AG08395 (cell line): Measurements from ENCODE around the gene UBASH3A.

Source experiments
- DNase-seq: peaks from one replicate; pipeline ENCODE4 v3.0.0; 2012; ENCODE audit warnings: mixed read lengths, low spot score

The UBASH3A gene

DNA sequence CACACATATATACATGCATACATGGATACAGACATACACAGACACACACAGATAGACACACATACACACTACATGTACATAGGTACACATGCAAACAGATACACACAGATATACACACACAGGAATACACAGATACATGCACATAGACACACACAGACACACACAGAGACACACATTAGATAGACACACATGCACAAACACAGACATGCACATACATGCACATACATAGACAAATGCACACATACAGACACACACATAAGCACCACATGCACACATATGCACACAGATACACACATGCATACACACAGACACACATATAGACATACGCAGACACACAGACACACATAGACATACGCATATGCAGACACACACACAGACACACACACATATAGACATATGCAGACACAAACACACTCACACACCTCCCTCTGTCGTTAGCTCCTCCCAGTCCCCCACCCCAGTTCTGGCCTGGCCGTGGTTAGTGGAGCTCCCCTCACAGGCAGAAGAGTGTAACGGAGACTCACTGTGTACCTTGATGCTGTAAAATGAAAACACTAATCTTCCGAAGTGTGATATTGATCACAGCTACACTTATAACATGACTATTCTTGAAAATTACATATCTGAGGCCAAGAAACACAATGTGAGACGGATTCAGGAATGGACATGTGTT is 7.6 kb downstream of the UBASH3A start:
- no peak for DNase-seq

DNA sequence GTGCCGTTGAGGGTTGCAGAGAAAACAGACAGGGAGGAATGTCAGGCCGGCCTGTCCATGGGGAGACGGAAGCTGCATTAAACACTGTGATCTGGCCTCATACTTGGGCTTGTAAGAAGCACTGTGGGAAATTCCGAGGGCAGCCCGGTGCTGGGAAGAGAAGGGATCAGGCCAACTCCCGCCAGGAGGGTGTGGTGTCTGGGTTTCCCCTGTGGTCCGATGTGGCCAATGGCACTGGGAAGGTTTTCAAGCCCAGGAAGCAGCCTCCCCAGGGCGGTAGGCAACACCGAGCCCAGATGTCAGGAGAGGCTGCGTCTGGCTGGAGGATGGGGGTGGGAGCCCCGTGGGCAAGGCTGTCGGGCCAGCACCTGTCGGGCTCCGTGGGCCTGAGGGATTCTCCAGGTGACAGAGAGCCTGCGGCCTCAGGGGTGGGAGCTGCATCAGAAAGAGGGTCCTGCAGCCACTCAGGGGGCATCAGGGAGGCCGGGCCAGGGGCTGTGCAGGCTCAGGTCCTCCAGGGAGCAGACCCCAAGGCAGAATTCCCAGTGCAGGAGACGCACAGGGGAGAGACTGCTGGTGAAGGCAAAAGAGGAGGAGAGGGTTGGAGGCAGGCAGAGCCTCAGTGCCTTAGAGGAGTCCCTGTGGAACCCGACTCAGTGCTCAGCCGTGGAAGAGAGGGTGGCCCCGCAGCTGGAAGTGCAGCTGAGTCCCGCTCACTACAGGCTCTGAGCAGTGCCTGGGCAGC is 8.4 kb downstream of the UBASH3A start:
- DNase-seq = no peak

DNA sequence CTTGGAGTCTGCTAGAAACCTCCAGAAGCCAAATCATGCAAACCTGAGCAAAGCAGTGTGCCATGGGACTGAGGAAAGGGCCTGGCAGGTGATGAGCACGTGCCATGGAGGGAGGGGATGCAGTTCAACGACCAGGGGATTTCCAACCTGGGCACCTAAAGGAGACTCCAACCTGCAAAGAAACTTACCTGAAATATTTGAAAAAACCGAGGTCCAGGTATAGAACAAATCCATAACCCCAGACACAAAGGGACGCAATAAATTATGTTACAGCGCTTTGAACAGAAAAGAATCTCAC is 8.9 kb downstream of the UBASH3A start:
- no peak for DNase-seq

DNA sequence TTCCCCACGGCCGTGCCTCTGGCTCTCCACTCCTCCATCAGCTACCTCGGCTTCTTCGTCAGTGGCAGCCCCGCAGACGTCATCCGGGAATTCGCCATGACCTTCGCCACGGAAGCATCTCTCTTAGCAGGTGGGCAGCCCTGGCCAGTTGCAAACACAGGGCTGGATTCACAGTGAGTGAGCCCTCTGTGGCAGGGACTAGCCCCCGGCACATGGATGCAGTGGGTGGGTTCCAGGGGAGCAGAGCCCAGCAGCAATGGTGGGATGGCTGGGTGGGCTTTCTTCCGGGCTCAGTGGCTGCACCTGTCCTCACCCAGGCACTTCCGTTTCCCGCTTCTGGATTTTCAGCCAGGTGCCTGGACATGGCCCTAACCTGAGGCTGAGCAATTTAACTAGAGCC is 9.4 kb downstream of the UBASH3A start:
- no peak for DNase-seq

DNA sequence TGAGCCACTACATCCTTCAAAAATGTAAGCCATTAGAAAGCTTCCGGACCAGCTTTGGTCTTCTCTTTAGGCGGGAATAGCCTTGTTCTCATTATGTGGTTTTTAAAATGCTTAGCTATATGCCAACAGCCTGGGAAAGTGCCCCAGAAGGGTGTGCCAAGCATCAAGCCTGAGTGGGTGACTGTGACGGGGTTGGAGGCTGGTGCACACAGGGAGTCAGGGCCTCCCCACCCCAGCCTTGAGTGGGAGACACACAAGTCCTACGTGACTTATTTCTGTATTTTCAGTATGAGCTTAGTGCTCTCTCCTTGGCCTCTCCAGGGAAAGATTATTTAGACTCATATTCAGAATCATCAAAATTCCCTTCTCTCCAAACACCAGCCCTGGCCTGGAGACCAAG is 9.8 kb downstream of the UBASH3A start:
- no peak for DNase-seq

DNA sequence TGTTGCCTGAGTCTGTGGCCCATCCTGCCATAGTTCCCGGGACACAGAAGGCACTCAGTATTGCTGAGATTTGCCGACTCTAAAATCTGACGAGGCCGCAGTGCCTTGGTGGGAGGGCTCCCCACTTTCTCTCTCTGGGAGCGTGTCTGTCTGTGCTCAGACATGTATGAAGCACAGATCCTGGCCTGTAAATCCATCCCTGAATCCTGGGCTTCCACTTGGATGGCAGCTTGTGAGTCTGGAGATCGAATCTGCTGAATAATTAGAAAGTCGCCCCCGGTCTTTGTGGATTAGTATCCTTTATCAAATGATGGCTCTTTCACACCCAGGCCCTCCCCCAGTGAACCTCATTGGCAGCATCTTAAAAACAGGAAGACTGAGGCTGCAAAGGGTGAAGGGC is 10.4 kb downstream of the UBASH3A start:
- no peak for DNase-seq

DNA sequence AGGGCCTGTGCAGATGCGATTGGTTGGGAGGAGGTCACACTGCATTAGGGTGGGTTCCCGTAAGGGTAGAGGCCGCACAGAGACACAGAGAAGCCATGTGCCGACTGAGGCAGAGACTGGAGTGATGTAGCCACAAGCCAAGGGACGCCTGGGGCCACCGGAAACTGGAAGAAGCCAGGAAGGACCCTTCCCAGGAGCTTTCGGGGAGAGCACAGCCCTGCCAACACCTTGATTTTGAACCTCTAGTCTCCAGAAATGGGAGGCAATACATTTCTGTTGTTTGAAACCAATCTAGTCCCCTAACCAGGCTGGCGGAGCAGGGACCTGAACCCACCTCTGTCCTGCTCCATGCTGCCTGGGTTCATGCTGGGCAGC is 10.8 kb downstream of the UBASH3A start:
- DNase-seq = no peak

DNA sequence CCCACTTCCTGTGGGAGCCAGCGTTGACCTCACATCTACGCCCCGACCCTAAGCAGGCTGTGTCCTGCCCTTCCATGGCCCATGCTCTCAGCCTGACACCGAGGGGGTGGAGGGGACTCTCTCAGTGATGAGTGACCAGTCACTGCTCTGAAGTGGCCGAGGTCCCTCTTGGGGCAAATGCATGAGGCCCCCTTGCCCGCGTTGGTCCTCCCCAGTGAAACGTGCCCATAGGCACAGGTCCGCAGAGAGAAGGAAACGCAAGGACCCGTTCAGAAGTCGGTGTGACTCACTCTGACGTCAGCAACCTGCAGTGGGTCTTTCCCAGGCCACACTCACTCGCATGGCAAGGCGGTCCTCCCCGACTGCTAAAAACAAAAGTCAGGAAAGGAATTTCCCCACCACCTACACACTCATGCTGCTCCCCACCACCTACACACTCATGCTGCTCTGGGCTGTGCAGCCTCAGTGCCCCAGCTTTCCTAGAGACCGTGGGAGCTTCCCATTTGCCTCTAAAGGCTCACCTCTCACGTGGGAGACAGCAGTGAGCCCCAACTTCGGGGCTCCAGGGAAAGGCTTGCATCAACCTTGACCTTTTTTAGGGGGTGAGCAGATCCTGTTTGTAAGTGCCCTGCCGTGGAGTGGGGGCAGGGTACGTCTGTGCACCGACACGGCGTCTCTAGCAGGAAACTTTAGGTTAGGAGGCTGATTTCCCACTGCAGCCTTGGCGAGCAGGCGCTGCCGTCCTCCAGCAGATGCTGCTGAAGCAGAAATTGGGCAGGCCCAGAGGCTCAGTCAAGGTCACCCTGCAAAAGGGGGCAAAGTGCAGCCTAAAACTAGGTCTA is 11.4 kb downstream of the UBASH3A start:
- DNase-seq = no peak

DNA sequence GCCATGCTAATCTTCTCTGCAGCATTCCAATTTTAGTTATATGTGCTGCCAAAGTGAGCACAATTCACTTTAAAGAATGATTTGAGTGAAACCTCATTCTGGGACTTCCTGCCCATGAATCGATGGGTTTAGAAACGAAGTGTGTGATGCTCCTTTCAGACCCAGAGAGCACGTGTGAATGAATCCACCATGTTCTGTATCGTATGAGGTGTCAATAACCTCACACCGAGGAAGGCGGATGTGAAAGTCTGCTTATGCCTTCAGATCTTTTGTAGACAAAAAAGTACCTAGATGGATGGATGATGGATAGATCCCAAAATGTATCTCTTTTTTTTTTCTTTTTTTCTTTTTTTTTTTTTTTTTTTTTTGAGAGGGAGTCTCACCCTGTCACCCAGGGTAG is 13.8 kb downstream of the UBASH3A start:
- no peak for DNase-seq

DNA sequence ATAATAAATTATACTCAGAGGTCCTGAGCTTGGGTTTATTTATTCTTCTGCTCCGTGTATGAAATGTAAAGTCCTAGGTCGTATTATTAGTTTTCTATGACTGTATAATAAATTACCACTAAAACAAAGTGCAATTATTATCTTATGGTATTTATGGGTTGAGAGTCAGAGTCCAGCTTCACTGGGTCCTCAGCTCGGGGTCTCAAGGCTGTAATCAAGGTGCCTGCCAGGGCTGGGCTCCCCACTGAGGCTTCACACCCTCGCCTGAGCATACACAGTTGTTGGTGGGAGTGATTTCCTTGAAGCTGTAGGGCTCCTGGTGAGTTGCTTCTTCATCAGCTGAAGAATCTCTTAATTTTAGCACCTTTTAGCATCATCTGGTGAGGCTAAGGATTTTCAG is 15.2 kb downstream of the UBASH3A start:
- no peak for DNase-seq

DNA sequence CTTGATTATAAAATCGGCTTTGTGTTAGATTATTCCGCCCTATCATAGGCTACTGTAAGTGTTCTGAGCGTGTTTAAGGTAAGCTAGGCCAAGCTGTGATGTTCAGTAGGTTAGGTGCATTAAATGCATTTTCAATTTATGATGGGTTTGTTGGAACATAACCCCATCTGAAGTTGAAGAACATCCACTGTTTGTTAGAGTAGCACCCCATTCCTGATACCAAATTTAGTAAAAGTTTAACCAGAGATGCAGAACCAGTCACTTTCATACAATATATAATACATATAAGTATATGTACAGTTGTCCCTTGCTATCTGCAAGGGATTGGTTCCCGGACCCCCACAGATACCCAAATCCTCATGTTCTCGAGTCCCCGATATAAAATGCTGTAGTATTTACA is 16.1 kb downstream of the UBASH3A start:
- DNase-seq = no peak

DNA sequence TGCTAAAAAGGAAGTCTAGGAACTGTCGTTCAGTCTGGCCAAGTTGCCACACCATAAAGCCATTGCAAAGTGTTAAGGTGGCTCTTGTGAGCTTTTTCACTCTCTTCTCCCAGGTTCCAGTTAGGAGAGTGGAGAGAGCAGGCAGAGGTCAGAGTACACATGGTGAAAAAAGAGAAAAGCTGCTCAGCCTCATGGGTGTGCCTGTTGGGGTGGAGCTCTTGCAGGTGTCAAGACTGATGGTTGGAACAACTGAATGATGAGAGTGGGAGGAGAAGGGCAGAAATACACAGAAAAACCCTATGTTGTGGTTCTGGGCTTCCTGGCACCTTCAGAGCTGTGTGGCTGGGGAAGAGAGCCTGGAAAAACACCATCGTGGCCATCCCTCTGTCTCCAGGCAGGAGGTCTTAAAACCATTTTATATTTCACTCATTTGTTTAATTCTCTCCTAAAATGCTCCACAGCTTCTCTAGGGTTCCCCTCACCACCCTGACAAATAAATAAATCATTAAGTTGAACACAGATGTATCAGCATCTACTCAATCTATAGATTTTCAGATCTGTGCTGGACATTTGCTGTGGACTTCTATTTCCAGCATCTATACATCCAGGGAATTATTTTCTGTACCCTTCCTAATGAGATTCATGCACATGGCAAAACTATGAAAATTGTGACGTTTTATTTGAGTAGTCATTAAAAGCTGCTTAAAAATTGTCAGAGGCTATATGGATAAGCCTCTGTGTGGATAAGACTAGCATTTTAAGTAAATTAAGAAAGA is 17.5 kb downstream of the UBASH3A start:
- DNase-seq = no peak

DNA sequence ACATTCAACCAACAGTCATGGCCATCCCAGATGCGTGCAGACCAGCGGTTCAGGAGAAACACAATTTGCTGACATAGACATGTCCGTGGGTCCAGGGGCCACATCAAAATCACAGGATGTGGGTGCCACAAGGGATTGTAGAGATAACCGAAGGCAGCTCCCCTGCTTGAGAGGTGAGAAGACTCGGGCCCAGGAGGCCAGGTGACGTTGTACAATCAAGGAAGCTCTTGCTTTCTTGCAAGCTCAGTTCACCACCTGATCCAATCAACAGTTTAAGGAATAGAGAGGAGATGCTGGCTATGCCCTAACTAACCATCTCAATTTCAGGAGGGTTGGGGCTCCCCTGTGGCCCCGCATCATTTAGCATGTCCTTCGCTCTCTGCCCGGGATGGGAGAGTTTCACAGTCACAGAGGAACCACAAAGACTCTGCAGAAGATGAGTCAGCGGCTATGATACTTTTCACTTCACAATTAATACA is 19.5 kb downstream of the UBASH3A start:
- no peak for DNase-seq

DNA sequence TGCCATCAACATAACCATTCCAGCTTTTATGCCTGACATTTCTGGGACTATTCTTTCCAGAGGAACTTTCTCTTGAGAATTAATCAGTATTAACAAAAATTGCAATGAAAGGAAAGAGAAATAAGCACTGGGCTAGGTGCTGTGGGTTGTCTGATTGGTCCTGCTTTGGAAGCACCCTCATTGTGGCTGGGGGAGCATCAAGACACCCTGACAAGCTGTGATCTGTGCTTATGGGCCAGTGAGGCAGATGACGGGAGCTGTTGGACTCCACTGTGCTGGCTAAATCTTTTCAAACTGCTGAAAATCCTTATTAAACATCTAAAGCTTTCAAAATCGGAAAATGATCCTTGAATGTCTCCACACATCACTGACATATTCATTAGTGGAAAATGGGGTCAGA is 20.0 kb downstream of the UBASH3A start:
- no peak for DNase-seq

DNA sequence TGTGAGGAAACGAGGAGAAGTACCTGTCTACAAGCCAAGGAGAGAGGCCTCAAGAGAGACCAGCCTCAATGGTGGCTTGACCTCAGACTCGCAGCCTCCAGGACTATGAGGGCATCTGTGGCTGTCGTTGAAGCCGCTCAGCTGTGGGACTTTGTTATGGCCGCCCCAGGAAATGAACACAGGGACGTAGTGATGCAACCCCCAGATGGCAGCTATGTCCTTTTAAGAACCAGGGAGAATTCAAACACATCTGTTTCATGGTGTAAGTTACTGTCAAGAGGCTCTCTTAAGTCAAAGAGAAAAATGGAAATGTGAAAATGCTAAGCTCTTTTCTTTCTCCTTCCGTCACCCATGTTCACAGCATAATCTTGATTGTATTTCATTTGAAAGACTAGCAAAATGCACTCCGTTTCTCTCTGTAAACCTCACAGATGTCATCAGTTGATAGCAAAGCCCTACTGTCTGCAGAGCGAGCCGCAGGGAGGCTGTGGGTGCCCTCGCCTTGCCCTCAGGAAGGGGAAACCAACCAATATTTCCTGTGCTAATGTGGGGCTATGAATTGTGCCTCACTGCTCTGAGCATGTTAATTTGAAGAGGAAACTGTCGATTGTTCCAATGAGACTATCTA is 21.3 kb downstream of the UBASH3A start:
- no peak for DNase-seq

DNA sequence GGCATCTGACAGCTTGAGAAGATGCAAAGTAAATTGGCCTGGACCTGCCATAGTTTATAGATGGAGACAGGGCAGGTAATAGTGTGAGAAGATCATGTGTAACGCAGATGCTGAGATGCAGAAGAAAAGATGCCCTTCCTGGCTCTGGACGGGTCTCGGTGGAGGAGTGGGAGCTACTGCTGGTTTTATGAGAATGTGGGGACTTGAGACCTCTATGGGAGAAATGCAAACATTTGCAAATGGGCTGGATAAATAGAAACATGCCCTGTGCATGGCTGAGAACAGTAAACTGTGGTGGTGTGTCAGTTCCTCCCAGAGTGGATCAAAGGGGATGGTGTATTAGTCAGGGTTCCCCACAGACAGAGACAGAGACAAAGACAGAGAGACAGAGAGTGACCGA is 21.9 kb downstream of the UBASH3A start:
- DNase-seq = no peak

DNA sequence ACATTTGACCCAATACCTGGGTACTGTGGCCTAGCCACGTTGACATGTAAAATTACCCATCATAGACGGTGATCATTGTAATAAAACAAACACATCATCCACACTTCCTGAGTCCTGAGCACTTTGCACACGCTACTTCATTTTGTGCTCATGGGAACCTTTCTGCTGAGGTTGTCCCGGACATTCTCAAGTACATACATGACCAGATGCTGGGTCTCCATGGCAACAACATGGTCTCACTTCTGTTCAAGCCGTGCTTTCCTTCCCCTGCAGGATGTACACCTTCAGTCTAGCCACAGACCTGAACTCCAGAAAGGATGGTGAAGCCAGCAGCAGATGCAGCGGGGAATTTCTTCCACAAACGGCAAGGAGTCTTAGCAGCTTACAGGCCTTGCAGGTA is 22.7 kb downstream of the UBASH3A start:
- no peak for DNase-seq

DNA sequence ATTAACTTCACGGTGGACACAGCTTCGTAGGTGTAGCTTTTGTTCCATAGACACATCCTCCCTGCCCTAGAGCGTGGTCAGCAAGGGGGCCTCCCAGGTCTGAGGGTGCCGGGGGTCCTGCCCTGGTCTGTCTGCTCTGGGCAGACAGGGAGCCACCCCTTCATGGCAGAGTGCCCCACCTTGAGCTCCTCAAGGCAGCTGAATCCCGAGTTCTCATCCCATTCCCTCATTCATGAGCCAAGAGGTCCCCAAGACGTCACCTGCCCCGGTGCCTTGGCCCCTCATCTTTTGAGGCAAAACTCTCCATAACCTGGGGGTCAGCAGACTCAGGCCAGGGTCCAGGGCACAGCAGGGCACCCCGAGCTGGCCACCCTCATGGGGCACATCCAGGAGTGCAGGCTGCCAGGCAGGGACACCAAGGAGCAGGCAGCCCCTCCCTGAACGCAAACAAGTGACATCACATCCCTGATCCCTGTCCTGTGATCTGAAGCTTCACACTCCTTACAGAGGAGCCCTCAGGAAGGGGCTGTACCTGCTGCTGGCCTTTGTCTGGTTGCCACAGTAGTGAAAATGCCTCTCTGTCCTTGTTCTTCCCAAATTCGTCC is 23.3 kb downstream of the UBASH3A start:
- no peak for DNase-seq

DNA sequence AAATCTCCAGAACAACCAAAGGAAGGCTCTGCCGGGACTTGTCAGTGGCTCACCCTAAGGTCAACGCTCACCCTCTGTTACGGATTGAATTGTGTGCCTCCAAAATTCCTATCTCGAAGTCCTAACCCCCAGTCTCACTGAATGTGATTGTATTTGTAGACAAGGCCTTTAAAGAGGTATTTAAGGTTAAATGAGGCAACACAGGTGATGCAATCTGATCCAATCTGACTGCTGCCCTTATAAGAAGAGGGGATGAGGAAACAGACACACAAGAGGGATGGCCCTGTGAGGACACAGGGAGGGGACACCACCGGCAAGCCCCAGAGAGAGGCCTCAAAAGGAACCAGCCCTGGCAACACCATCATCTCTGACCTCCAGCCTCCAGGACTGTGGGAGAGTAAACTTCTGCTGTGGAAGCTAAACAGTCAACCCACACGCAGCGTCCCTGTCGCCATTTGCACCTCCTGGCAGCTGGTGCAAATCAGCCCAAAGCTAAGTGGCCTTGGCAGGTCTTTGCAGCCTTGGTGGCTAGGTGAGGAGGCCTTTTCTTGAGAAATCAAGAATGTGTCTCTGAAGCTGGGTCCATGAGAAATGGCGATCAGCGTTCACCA is 24.2 kb downstream of the UBASH3A start:
- no peak for DNase-seq

DNA sequence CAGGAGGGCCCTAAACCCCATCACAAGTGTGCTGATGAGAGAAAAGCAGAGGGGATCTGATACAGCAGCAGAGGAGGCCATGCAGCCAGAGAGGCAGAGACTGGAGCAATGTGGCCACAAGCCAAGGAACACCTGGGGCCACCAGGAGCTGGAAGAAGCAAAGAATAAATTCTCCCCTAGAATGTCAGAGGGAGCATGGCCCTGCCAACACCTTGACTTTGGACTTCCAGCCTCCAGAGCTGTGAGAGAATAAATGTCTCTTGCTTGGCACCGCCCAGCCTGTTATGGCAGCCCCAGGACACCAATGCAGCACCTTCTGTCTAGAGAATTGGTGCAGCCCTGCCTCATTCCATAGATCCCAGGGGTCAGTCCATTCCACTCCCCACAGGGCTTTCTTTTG is 25.3 kb downstream of the UBASH3A start:
- no peak for DNase-seq

DNA sequence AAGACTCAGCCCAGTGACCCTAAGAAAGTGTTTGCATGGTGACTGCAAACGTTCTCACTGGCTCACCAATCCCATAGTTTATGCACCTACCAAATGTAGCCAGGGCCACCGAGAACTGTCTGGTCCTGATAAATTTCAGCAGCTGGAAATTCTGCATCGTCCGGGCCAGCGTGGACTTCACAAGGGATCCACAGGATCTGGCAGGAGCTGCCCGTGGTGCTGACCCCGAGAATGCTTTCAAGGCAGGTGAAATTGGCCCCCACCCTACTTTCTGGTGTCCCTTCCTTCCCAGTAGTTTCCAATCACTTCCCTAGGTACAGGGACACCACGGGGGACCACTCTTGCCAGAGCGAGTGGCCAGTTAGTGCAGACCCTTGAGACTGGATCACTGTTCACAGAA is 26.2 kb downstream of the UBASH3A start:
- no peak for DNase-seq
